Esophagus squamous epithelium (tissue), 5 donors: Measurements from ENCODE around the gene NNT. TPM values are rescaled to one million over a fixed set of nuclear protein-coding genes. Genes with fewer than 3 reads are reported as not detected.

Source experiments
- DNase-seq: peaks from one replicate; lab custom pipeline; 2025; lab: John Stamatoyannopoulos, UW
- H3K27ac ChIP-seq, 4 donors: fragments of 200-600 bp; sonication (generic); one replicate each; pipeline ENCODE4 v1.5.1; 2016 to 2019; ENCODE audit warnings: mild to moderate bottlenecking in 1 of 4
- H3K27me3 ChIP-seq, 4 donors: fragments of 200-600 bp; sonication (generic); 1 replicate in 3 of 4; 2 replicates in 1 of 4; pipeline versions ENCODE4 v1.5.1 to v1.6.0; 2017 to 2021; ENCODE audit warnings: antibody characterized with exemption in 1 of 4
- H3K36me3 ChIP-seq, 3 donors: fragments of 200-600 bp; sonication (generic); one replicate each; pipeline ENCODE4 v1.5.1; 2016 to 2019
- H3K4me1 ChIP-seq, 3 donors: fragments of 200-600 bp; sonication (generic); one replicate each; pipeline ENCODE4 v1.5.1; 2017 to 2019
- H3K4me3 ChIP-seq, 4 donors: fragments of 200-600 bp; sonication (generic); 1 replicate in 3 of 4; 2 replicates in 1 of 4; pipeline ENCODE4 v1.5.1; 2016 to 2019; ENCODE audit warnings: mild to moderate bottlenecking in 2 of 4, moderate library complexity in 1 of 4
- H3K9me3 ChIP-seq, 3 donors: fragments of 200-600 bp; sonication (generic); one replicate each; pipeline ENCODE4 v1.5.1; 2016 to 2019
- POLR2A ChIP-seq, 4 donors: fragments of 450-650 bp; IDR thresholded peaks; one replicate each; pipeline ENCODE4 v1.6.1; 2017; ENCODE audit warnings: antibody characterized with exemption in 4 of 4, mild to moderate bottlenecking in 4 of 4, moderate library complexity in 3 of 4
- WGBS, 2 donors: methylation state at CpG; one replicate each; pipeline ENCODE4 v1.1.5; 2018; 5-methylcytosine and 5-hydroxymethylcytosine counted together
- intact Hi-C: fragments of 100-400 bp; cut with DNase I; formaldehyde crosslinking; loops from one replicate; pipeline ENCODE4 v1.15.0; 2022
- total RNA-seq, 4 donors: library from RNA; depleted of rRNA; stranded (reverse); fragments of >200 nt; gene quantifications; one replicate each; pipeline ENCODE4 v1.1.0, GENCODE V29; 2016
- TF ChIP-seq, protein P1 (sequence below), 6 experiments: fragments of 450-650 bp in 4 of 6; fragments of 200-600 bp in 2 of 6; sonication (generic) in 2 of 6; IDR thresholded peaks; one replicate each; pipeline ENCODE4 v1.5.1; 2016 to 2019; ENCODE audit warnings: antibody characterized with exemption in 6 of 6, mild to moderate bottlenecking in 4 of 6, moderate library complexity in 4 of 6
- donor health status: DM: yes; HTN: yes; CAD: no.

NNT gene
- total RNA-seq, 4 donors from 2014 or later: 16.0 to 35.1 (median 29.1) TPM

DNA sequence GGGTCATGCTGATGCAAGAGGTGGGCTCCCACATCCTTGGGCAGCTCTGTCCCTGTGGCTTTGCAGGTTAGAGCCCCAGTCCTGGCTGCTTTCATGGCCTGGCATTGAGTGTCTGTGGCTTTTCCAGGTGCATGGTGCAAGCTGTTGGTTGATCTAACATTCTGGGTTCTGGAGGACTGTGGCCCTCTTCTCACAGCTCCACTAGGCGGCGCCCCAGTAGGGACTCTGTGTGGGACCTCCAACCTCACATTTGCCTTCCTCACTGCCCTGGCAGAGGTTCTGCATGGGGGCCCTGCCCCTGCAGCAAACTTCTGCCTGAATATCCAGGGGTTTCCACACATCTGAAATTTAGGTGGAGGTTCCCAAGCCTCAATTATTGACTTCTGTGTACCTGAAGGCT is 150.1 kb downstream of the NNT start:
- Histone ChIP-seq H3K36me3 (no peaks in the 10 kb centered on the region), H3K27ac (no peak overlapping the region), H3K27me3 (no peaks in the 10 kb centered on the region), H3K4me1 (no peaks in the 10 kb centered on the region), H3K4me3 (no peak overlapping the region), H3K9me3 (peaks cover 0 to 4% (median 0%) of the 10 kb centered on the region in 3 donors)
- no peak for TF ChIP-seq POLR2A (IDR thresholded peaks at IDR 0.05)
- TF ChIP-seq, protein P1, sequence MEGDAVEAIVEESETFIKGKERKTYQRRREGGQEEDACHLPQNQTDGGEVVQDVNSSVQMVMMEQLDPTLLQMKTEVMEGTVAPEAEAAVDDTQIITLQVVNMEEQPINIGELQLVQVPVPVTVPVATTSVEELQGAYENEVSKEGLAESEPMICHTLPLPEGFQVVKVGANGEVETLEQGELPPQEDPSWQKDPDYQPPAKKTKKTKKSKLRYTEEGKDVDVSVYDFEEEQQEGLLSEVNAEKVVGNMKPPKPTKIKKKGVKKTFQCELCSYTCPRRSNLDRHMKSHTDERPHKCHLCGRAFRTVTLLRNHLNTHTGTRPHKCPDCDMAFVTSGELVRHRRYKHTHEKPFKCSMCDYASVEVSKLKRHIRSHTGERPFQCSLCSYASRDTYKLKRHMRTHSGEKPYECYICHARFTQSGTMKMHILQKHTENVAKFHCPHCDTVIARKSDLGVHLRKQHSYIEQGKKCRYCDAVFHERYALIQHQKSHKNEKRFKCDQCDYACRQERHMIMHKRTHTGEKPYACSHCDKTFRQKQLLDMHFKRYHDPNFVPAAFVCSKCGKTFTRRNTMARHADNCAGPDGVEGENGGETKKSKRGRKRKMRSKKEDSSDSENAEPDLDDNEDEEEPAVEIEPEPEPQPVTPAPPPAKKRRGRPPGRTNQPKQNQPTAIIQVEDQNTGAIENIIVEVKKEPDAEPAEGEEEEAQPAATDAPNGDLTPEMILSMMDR (IDR thresholded peaks at IDR 0.05): no peak
- WGBS, 2 donors: 95% methylated on average over 2 of the region's 2 CpGs; no CpG with 5 or more reads in 1 of the 2 donors
- no peak for DNase-seq
- intact Hi-C loops: no loop called here

Other genes with a start within 250 kb of the NNT start
- gene CCL28, start 190.8 kb upstream of the NNT start, total RNA-seq: 1 to 10 TPM; 1.9 to 9.1 (median 3.3) TPM
- 10 to 100 TPM in 1 of 4 donors, 1 to 10 TPM in 3; 3.5 to 11.7 (median 7.2) TPM for gene TMEM267, start 119.3 kb upstream of the NNT start, total RNA-seq
- gene C5orf34, start 88.0 kb upstream of the NNT start, total RNA-seq: 1 to 10 TPM in 3 of 4 donors, under 1 TPM in 1; 0.87 to 5.1 (median 1.9) TPM
- gene PAIP1, start 46.1 kb upstream of the NNT start, total RNA-seq: 10 to 100 TPM; 27.7 to 61.4 (median 51.3) TPM